Measurements from ENCODE around the gene ZNF292.
"Not testable (repeated sequence)": the region's sequence is repeated elsewhere in the genome, so short reads cannot be mapped to it uniquely, and the experiment has no call there.

ZNF292 gene

GRCh38 chr6:87297119-87297518 lies 141.8 kb downstream of the ZNF292 start:
- no peak overlapping the region for H3K4me3 ChIP-seq
- no peak for TF ChIP-seq POLR2AphosphoS5 (IDR thresholded peaks at IDR 0.05; ENCODE audit: borderline replicate concordance, low read depth, low read length)
- no peak for TF ChIP-seq FOXP2 (optimal IDR thresholded peaks at IDR 0.05; ENCODE audit: control extremely low read depth, extremely low read length, insufficient read depth)
- TF ChIP-seq EZH2 (IDR thresholded peaks at IDR 0.05), result no peak
- no peaks in the 10 kb centered on the region for H3K36me3 ChIP-seq (ENCODE audit: insufficient read depth, low read length)
- H3K9me3 ChIP-seq (ENCODE audit: low read depth, low read length), result no peaks in the 10 kb centered on the region
- no peak overlapping the region for H3K9ac ChIP-seq (ENCODE audit: insufficient read length)
- no peak for DNase-seq (ENCODE audit: low read depth, low spot score)
- H3K27ac ChIP-seq, result no peak overlapping the region

GRCh38 chr6:87301277-87301676 lies 145.9 kb downstream of the ZNF292 start:
- H3K36me3 ChIP-seq (ENCODE audit: insufficient read depth, low read length); DNase-seq (ENCODE audit: low read depth, low spot score); H3K9ac ChIP-seq (ENCODE audit: insufficient read length); H3K4me3 ChIP-seq; H3K9me3 ChIP-seq (ENCODE audit: low read depth, low read length); H3K27ac ChIP-seq: not testable (repeated sequence)

- TF ChIP-seq POLR2AphosphoS5 (IDR thresholded peaks at IDR 0.05; ENCODE audit: borderline replicate concordance, low read depth, low read length), result no peak
- TF ChIP-seq FOXP2 (optimal IDR thresholded peaks at IDR 0.05; ENCODE audit: control extremely low read depth, extremely low read length, insufficient read depth), result no peak
- no peak for TF ChIP-seq EZH2 (IDR thresholded peaks at IDR 0.05)
These were observed 153.6 kb downstream of the ZNF292 start for GRCh38 chr6:87308970-87309369.

GRCh38 chr6:87312860-87313259 lies 157.5 kb downstream of the ZNF292 start:
- H3K9me3 ChIP-seq (ENCODE audit: low read depth, low read length), result no peaks in the 10 kb centered on the region
- no peak overlapping the region for H3K4me3 ChIP-seq
- H3K9ac ChIP-seq (ENCODE audit: insufficient read length), result no peak overlapping the region
- no peak for DNase-seq (ENCODE audit: low read depth, low spot score)
- no peak overlapping the region for H3K27ac ChIP-seq
- no peaks in the 10 kb centered on the region for H3K36me3 ChIP-seq (ENCODE audit: insufficient read depth, low read length)
- TF ChIP-seq POLR2AphosphoS5 (IDR thresholded peaks at IDR 0.05; ENCODE audit: borderline replicate concordance, low read depth, low read length) (no peak), FOXP2 (optimal IDR thresholded peaks at IDR 0.05; ENCODE audit: control extremely low read depth, extremely low read length, insufficient read depth) (no peak), EZH2 (IDR thresholded peaks at IDR 0.05) (no peak)

More at GRCh38 chr6:87308970-87309369, 153.6 kb downstream of the ZNF292 start:
- Histone ChIP-seq H3K4me3 (no peak overlapping the region), H3K9me3 (ENCODE audit: low read depth, low read length) (no peaks in the 10 kb centered on the region), H3K27ac (no peak overlapping the region), H3K36me3 (ENCODE audit: insufficient read depth, low read length) (no peaks in the 10 kb centered on the region), H3K9ac (ENCODE audit: insufficient read length) (no peak overlapping the region)
- no peak for DNase-seq (ENCODE audit: low read depth, low spot score)

All from SK-N-MC (cell line).